ENCODE data around the gene DEUP1. TPM values are rescaled to one million over a fixed set of nuclear protein-coding genes. Genes with fewer than 3 reads are reported as not detected.
"Not testable (repeated sequence)": the region's sequence is repeated elsewhere in the genome, so short reads cannot be mapped to it uniquely, and the experiment has no call there.

The DEUP1 gene
- total RNA-seq, 1 donor from 2014 or later: not detected

DNA sequence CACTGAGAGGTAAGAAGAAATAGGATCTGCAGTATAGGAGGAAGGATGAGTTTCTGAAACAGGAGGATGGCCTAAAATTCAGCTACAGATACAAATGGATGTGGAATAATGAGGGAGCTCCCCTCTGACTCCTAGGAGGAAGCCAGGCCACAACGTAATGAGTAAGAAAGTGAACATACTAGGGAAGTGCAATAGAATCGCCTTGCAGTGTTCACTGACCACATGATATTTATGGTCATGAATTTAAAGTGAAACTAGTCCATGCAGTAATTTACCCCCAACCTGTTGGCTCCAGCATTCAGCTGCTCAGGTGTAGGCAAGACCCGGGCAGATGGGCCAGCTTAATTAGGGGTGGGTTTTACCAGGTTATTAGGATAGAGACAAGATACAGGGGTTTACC, 101.7 kb downstream of the DEUP1 start:
- TF ChIP-seq CTCF (IDR thresholded peaks at IDR 0.05; ENCODE audit: insufficient read depth, low read length, severe bottlenecking): no peak
- no peaks in the 10 kb centered on the region for H3K36me3 ChIP-seq (ENCODE audit: control insufficient read depth, insufficient read depth, low read length)
- H3K27me3 ChIP-seq (ENCODE audit: control insufficient read depth, insufficient read depth, low read length): no peaks in the 10 kb centered on the region
- H3K4me3 ChIP-seq (ENCODE audit: low read depth, low read length): no peak overlapping the region
- FAIRE-seq (no peak), DNase-seq (ENCODE audit: low read depth) (no peak)

- FAIRE-seq; DNase-seq (ENCODE audit: low read depth); H3K4me3 ChIP-seq (ENCODE audit: low read depth, low read length); H3K27me3 ChIP-seq (ENCODE audit: control insufficient read depth, insufficient read depth, low read length); H3K36me3 ChIP-seq (ENCODE audit: control insufficient read depth, insufficient read depth, low read length): not testable (repeated sequence)
Measured at GRCh38 chr11:93443232-93443631, 112.7 kb downstream of the DEUP1 start.

- DNase-seq (ENCODE audit: low read depth) (peak; percentile 93), FAIRE-seq (no peak)
- no peaks in the 10 kb centered on the region for H3K36me3 ChIP-seq (ENCODE audit: control insufficient read depth, insufficient read depth, low read length)
- no peak overlapping the region for H3K4me3 ChIP-seq (ENCODE audit: low read depth, low read length)
- TF ChIP-seq CTCF (IDR thresholded peaks at IDR 0.05; ENCODE audit: insufficient read depth, low read length, severe bottlenecking): no peak
- H3K27me3 ChIP-seq (ENCODE audit: control insufficient read depth, insufficient read depth, low read length): peaks cover 2% of the 10 kb centered on the region
Measured at GRCh38 chr11:93444617-93445073, 114.1 kb downstream of the DEUP1 start.

DNA sequence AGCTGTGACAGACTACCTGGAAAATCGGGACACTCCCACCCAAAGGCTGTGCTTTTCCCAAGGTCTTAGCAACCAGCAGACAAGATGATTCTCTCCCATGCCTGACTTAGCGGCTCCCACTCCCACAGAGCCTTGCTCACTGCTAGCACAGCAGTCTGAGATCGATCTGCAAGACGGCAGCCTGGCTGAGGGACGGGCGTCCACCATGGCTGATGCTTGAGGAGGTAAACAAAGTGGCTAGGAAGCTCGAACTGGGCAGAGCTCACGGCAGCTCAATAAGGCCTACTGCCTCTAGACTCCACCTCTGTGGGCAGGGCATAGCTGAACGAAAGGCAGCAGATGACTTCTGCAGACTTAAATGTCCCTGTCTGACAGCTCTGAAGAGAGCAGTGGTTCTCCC, 127.7 kb downstream of the DEUP1 start:
- DNase-seq (ENCODE audit: low read depth): no peak
- Histone ChIP-seq H3K4me3 (ENCODE audit: low read depth, low read length) (no peak overlapping the region), H3K36me3 (ENCODE audit: control insufficient read depth, insufficient read depth, low read length) (no peaks in the 10 kb centered on the region), H3K27me3 (ENCODE audit: control insufficient read depth, insufficient read depth, low read length) (no peaks in the 10 kb centered on the region)
- no peak for FAIRE-seq
- no peak for TF ChIP-seq CTCF (IDR thresholded peaks at IDR 0.05; ENCODE audit: insufficient read depth, low read length, severe bottlenecking)

DNA sequence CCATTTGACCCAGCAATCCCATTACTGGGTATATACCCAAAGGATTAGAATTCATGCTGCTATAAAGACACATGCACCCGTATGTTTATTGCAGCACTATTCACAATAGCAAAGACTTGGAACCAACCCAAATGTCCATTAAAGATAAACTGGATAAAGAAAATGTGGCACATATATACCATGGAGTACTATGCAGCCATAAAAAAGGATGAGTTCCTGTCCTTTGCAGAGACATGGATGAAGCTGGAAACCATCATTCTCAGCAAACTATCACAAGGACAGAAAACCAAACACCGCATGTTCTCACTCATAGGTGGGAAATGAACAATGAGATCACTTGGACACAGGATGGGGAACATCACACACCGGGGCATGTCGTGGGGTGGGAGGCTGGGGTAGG, 133.1 kb downstream of the DEUP1 start:
- not testable (repeated sequence) for H3K4me3 ChIP-seq (ENCODE audit: low read depth, low read length); H3K36me3 ChIP-seq (ENCODE audit: control insufficient read depth, insufficient read depth, low read length); DNase-seq (ENCODE audit: low read depth); FAIRE-seq; H3K27me3 ChIP-seq (ENCODE audit: control insufficient read depth, insufficient read depth, low read length)

DNA sequence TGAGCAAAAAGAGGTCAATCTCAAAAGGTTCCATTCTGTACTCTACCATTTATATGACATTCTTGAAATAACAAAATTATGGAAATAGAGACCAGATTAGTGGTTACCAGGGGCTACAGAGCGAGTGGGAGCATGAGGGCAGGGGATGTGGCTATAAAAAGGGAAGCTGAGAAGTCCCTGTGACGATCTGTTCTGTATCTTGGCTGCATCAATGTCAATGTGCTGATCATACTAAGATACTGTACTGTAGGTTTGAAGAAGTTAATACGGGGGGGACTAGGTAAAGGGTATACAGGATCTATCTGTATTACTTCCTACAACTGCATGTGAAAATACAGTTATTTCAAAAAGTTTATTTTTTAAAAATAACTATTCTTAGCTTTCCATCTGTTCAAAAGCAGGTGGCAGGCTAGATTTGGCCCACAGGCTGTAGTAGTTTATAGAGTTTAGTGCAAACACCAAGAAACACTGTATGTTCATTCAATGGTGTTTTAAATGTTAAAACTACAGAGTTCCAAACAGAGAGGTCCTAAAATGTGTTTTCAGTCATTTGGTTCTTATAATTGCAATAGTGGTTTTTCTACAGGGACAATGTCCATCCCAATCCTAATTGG, 134.5 kb downstream of the DEUP1 start:
- Histone ChIP-seq H3K27me3 (ENCODE audit: control insufficient read depth, insufficient read depth, low read length) (no peaks in the 10 kb centered on the region), H3K36me3 (ENCODE audit: control insufficient read depth, insufficient read depth, low read length) (no peaks in the 10 kb centered on the region), H3K4me3 (ENCODE audit: low read depth, low read length) (no peak overlapping the region)
- DNase-seq (ENCODE audit: low read depth): no peak
- no peak for FAIRE-seq
- TF ChIP-seq CTCF (IDR thresholded peaks at IDR 0.05; ENCODE audit: insufficient read depth, low read length, severe bottlenecking): no peak

DNA sequence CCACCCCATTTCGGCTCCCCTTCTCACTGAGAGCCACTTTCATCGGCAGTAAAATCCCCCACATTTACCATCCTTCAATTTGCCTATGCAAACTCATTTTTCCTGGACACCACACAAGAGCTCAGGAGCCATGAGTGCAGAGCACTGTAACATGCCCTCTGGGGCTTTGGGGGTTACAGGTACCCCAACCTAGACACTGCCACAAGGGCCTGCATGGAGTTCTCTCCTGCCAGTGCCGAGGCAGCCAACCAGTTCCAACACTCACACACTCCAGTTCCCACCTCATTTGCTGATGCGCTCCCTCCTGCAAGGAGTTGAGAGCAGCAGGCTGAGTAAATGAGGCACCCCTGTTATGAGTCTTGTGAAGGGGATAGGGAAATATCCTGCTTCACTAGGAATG, 136.5 kb downstream of the DEUP1 start:
- DNase-seq (ENCODE audit: low read depth): no peak
- H3K27me3 ChIP-seq (ENCODE audit: control insufficient read depth, insufficient read depth, low read length): no peaks in the 10 kb centered on the region
- FAIRE-seq: no peak
- no peak overlapping the region for H3K4me3 ChIP-seq (ENCODE audit: low read depth, low read length)
- no peaks in the 10 kb centered on the region for H3K36me3 ChIP-seq (ENCODE audit: control insufficient read depth, insufficient read depth, low read length)
- no peak for TF ChIP-seq CTCF (IDR thresholded peaks at IDR 0.05; ENCODE audit: insufficient read depth, low read length, severe bottlenecking)
